GM19438 (cell line): ENCODE measurements around the gene DAW1.
"Not testable (repeated sequence)": the region's sequence is repeated elsewhere in the genome, so short reads cannot be mapped to it uniquely, and the experiment has no call there.

Experiments
- ATAC-seq: cut with Tn5 transposase; IDR thresholded peaks from one replicate; pipeline ENCODE4 v1.9.1; 2021; ENCODE audit warnings: low read depth; ENCODE audit not compliant: unreplicated experiment

The DAW1 gene

GRCh38 chr2:227908266-227909054 lies 37.0 kb downstream of the DAW1 start:
- no peak for ATAC-seq

DNA sequence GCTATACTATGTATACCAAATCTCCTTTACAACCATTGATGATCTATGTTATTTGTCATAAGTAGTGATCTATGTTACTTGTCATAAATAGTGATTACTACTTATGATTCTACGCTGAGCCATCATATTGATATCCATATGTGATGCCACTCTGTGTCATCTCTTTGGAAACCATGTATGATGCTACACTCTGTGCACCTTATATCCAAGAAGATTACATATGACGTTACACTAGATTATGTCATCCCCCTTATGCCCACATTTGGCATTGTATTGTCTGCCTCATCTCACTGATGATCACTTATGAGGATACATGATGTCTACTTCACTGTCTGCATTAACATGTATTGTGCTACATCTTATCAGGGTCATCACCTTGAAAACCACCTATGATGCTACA lies 42.9 kb downstream of the DAW1 start:
- ATAC-seq: no peak

- ATAC-seq: no peak
These were observed 50.2 kb downstream of the DAW1 start for GRCh38 chr2:227921648-227922047.

DNA sequence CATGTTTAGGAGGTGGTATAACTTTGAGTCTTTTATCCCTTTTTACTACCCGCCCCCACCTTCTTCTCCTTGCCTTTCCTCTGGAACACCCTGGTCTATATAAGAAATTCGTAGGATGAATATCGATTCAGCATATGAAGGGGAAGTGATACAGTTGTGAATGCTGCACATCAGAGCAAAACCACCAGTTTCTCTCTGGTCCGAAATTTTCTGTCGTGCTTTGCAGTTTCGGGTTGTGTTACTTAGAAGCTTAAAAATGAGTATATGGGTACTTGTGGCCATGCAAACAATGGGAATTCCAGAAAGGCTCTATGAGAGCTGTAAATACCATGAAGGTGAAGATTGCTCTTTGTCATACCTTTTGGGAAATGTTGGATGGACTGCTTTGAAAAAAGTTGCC lies 60.6 kb downstream of the DAW1 start:
- no peak for ATAC-seq

DNA sequence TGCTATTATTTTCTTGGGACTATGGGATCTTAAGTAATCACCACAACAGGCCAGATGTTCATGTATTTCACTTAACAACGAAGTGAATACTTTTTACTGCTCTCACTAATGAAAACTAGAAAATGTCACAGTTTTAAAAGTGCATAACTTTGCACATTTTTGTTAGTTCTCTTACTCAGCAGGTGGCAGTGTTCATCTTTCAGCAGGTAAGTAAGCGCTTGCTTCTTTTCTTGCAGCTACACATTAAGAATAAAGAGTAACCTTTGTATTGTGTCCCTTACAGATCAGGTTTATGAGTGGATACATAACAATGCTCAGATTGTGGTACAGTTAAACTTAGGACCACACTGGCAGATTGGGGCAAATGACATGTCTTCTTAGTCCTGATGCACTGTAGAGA lies 61.0 kb downstream of the DAW1 start:
- no peak for ATAC-seq

DNA sequence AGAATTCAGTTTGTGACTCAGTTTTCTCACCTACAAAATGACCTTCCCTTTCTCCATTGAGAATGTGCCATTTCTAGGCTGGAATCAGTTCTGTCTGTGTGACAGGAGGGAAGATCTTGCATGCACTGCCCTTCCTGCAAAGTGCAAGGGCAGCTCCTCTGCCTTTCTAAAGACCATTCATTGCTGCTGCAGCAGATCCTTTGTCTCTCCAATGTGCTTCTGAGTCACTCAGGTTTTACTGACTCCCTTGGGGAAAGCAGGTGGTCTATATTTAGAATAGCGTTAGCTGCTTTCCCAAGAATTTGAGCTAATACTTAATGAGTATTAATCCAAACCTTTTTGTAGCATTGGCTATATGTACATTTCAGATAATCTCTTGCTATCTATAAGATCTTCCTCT lies 62.5 kb downstream of the DAW1 start:
- ATAC-seq: no peak

GRCh38 chr2:227936249-227936648 lies 64.8 kb downstream of the DAW1 start:
- ATAC-seq: not testable (repeated sequence)

GRCh38 chr2:227939271-227940027 lies 68.0 kb downstream of the DAW1 start:
- no peak for ATAC-seq

DNA sequence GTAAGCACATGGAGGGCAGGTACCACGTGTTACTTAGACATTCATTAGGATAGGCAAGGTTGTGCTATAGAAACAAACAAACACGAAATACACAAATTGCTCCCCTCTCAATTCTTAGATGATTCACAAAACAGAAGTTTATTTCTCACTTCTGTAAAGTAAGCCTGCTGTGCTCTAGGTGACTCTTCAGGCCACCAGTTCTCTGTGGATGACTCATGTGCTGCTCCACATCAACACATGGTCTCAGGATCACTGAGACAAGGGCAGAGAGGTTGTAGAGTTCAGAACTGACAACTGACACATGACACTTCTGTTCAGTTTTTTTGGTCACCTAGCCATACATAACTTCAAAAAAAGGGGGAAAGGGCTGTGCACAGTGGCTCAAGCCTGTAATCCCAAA lies 70.6 kb downstream of the DAW1 start:
- no peak for ATAC-seq

DNA sequence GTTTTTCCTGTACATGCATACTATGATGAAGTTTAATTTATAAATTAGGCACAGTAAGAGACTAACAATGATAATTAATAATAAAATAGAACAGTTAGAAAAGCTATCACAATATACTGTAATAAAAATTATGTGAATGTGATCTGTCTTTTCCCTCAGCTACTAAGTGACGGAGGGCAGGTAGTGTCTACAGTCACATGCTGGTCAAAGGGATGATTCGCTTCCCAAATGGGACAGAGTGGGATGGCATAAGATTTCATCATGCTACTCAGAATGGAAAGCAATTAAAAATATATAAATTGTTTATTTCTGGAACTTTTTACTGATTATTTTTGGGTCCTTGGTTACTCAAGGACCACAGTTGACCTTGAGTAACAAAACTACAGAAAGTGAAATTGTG lies 71.5 kb downstream of the DAW1 start:
- no peak for ATAC-seq

DNA sequence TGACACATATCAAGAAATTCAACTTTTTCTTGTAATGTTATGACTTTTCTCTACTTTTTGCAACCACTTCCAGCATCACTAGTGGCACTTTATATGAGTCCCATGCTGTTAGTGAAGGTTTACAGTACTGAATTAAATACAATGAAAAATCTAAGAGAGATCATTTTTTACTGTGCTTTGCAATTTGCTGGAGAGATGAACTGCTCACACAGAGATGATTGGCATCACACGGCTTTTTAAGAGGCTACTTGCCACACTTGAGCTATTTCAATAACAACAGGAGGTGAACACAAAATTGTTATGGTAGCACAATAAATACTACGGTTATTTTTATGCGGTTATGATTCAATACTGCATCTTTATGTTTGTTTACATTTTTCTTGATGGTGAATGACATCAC lies 88.9 kb downstream of the DAW1 start:
- no peak for ATAC-seq

GRCh38 chr2:227971619-227972230 lies 100.3 kb downstream of the DAW1 start:
- no peak for ATAC-seq

- no peak for ATAC-seq
These were observed 101.8 kb downstream of the DAW1 start for GRCh38 chr2:227973241-227973640.
